ENCODE measurements around the gene TMEM198.

The TMEM198 gene

GRCh38 chr2:219591091-219591490 lies 47.3 kb downstream of the TMEM198 start:
- no peak for DNase-seq

GRCh38 chr2:219592736-219593135 lies 48.9 kb downstream of the TMEM198 start:
- no peak for DNase-seq

GRCh38 chr2:219593154-219593553 lies 49.3 kb downstream of the TMEM198 start:
- no peak for DNase-seq

- no peak for DNase-seq
Measured at GRCh38 chr2:219595256-219595655, 51.4 kb downstream of the TMEM198 start.

GRCh38 chr2:219596954-219597551 lies 53.2 kb downstream of the TMEM198 start:
- DNase-seq, result no peak

GRCh38 chr2:219597552-219598307 lies 53.9 kb downstream of the TMEM198 start, which contains the start of gene STK11IP:
Gene STK11IP, plus strand, starts transcription at chr2:219597857. Its CDS starts 263 bp downstream, at chr2:219598120.
- peak; percentile 88 for DNase-seq

- DNase-seq, result no peak
Measured at GRCh38 chr2:219598308-219599078, 54.7 kb downstream of the TMEM198 start.

Data from CD4-positive, alpha-beta T cell treated with Interleukin-10 for 1 hour (primary cell).